ENCODE measurements around the gene DCAF8L2. TPM values are rescaled to one million over a fixed set of nuclear protein-coding genes. Genes with fewer than 3 reads are reported as not detected.
"Not testable (repeated sequence)": the region's sequence is repeated elsewhere in the genome, so short reads cannot be mapped to it uniquely, and the experiment has no call there.

The DCAF8L2 gene
- total RNA-seq, 1 experiment from 2014 or later: 9.0 TPM

DNA sequence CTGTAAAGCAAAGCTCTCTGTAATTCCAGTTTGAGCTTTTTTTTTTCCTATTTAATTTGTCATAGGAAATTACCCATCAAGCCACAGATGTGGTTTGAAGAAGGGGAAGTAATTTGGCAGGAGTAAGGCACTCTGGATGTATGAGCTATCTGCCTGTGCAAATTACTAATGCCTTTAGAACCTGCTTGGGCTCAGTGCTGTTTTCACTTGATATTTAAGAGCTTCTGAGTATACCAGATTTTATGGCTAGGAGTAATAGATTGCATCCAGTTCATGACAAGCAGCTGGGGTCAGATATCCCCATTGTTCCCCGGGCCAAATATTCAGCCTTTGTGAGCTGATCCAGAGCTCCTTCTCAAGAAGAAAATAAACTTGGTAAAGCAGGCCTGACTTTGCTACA, 89.1 kb downstream of the DCAF8L2 start:
- DNase-seq (ENCODE audit: low spot score): no peak

DNA sequence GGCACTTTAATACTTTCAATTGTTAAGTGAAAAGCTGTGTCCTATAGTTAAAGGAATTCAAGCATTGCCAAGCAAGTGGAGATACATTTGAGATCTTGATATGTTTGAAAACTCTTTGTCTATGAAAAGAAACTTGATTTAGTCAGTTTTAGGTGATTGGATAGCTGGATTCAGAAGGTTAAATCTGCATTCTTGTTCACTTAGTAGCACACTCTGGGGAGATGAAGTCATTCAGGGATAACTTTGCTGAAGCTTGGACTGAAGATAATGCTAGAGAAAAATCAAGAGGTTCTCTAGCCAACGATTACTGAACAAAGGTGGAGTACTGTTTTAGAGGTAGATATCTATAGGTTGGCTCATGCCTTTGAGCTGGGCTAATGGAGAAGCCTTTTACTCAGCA, 90.6 kb downstream of the DCAF8L2 start:
- DNase-seq (ENCODE audit: low spot score): no peak

DNA sequence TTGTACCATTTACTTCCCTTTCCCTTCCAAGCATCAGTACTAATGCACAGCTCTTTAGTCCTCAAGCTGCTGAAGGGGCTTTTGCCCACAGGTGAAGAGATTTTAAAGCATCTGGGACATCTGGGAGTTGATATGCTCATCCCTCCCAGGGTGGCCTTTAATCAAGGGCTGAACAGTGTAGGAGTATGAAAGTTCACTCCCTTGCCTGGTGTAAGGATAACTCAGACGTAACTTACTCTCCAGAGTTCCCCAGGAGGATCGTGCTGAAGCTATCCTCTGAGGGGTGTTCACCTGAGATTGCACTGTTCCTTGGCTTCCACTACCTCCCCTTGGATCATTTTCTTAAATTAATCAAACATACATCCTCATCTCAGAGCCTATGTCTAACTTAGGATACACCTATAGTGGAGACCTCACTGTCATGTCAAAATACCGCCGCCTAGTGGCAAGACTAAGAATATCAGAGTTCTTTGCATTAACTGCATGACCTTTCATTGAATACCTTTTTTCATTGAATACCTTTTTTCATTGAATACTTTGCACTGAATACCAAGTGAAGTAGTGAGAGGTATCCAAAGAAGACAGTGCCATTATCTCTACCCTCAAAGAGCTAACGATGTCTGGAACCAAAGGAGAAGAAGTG, 93.5 kb downstream of the DCAF8L2 start:
- DNase-seq (ENCODE audit: low spot score): peak; percentile 15

DNA sequence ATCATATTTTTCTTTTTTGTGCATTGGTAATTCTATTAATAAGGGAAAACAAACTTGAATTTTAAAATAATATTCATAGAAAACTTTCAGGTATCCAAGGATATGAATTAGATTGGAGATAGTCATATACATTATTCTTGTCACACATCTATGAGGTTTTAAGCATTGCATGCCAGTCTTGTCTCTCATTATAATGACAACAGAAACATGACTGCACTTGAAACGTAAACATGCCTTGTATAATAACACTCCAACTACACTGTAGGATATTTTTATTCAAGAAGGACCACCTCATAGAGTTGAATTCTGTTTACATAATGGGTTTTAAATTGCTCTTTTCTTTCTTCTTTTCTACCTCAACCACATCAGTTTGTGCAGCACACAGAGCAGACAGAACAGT, 104.5 kb downstream of the DCAF8L2 start:
- DNase-seq (ENCODE audit: low spot score): no peak

DNA sequence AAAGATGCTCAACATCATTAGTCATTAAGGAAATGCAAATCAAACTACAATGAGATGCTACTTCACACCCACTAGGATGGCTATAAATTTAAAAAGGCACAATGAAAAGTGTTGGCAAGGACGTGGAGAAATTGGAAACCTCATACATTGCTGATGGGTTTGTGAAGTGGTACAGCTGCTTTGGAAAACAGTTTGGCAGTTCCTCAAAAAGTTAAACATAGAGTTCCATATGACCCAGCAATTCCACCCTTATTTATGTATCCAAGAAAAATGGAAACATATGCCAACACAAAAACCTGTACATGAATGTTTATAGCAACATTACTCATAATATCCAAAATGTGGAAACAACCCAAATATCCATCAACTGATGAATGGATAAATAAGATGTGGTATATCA, 116.4 kb downstream of the DCAF8L2 start:
- DNase-seq (ENCODE audit: low spot score): no peak

DNA sequence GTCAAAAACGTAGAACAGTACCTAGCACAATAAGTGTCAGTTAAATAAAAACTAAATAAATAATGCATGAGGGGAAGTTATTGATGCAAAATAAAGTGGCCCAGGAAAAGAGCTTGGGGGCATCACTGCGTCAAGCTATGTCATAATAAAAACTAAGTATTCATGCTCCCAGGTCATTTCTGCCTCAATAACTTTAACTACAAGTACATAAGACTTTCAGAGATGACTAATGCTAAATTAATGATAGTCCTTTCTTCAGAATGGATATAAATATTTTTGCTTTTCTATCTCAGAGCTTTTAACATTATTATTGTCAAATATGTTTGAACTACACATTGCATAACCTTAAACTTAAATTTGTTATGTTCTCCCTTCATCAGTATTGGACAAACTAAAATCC, 125.5 kb downstream of the DCAF8L2 start:
- DNase-seq (ENCODE audit: low spot score): no peak

DNA sequence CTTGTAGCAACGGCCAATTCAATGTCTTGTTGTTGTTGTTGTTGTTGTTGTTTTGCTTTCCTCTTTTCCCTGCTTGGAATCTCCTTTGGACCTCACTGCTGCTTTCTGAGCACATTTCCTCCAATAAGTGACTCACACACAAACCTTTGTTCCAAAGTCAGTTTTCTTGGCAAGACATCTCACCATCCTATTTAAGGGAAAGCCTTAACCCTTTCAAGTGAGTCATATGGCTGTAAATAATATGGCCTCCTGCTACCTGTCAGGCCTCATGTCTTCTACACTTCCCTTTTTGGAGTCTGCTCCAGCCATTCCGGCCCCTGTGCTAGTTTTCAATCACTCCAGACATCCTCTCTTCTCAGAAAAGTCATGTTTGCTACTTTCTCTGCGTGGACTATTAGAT, 138.1 kb downstream of the DCAF8L2 start:
- DNase-seq (ENCODE audit: low spot score): peak; percentile 10

DNA sequence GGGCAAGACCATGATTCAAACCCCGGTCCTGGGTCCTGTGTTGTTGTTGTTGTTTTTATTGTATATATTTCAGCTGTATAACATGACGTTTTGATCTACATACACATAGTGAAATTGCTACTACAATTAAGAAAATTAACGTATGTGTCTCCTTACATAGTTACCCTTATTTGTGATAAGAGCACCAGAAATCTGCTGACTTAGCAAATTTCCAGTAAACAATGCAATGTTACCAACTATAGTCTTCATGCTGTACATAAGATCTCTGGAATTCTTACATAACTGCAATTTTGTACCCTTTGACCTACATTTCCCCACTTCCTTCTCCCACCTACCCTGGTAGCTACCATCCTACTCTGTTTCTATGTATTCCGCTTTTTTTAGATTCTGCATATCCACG, 141.8 kb downstream of the DCAF8L2 start:
- no peak for DNase-seq (ENCODE audit: low spot score)

DNA sequence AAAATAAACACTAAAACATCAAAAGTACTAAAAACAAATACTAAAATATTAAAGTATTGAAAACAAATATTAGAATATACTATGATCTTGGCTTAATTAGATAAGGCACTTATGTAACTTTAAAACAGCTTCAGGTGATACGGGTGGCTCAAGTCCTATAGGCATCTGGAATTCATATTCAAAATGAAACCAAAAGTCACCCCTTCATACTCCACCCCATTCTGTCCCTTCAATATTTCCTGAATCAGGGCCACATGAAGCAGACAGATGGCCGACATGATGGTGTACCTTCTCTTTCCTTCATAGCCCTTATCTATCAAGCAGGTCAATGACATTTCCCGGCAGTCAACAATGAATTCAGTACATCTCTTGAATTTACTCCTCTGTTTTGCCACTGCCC, 145.8 kb downstream of the DCAF8L2 start:
- DNase-seq (ENCODE audit: low spot score): no peak

DNA sequence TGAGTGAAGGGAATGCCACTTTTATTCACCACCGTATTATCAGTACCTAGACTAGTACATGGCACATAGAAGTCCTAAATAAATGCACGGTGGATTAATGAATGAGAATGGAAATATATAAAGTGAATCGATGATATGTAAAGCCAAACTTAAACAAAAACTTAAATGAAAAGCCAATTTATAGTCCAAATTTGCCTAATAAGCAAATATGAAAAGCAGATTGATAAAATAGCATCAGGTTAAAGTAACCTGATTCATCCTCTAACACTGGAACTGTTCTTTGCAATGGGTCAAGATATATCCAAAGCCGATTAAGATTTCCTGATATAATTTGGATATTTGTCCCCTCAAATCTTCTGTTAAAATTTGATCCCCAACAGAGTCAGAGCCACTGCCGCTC, 150.8 kb downstream of the DCAF8L2 start:
- no peak for DNase-seq (ENCODE audit: low spot score)

DNA sequence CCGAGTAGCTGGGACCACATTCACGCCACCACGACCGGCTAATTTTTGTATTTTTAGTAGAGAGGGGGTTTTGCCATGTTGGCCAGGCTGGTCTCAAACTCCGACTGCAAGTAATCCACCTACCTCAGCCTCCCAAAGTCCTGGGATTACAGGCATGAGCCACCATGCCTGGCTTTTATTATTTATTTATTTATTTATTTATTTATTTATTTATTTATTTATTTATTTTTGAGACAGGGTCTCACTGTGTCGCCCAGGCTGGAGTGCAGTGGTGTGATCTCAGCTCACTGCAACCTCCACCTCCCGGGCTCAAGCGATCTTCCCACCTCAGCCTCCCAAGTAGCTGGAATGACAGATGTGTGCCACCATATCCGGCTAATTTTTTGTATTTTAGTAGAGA, 153.4 kb downstream of the DCAF8L2 start:
- not testable (repeated sequence) for DNase-seq (ENCODE audit: low spot score)

DNA sequence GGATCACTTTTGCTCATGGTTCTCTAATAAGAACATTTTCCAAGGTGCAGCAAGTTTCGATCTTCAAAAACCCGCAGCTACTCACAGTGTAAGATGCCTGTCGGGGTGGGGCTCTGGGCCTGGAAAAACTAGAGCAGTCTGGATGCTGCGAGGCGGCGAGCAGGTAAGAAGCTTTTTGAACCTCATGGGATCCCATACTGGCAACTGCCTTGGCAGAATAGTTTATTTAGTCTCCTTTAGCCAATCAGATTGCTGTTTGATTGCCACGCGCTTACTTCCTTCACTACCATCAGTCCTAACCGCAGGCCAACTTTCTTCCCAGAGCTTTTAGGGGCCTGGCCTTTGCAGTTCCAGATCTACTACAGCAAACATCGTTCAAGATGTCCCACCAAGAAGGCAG, 156.4 kb downstream of the DCAF8L2 start:
- peak; percentile 68 for DNase-seq (ENCODE audit: low spot score)

DNA sequence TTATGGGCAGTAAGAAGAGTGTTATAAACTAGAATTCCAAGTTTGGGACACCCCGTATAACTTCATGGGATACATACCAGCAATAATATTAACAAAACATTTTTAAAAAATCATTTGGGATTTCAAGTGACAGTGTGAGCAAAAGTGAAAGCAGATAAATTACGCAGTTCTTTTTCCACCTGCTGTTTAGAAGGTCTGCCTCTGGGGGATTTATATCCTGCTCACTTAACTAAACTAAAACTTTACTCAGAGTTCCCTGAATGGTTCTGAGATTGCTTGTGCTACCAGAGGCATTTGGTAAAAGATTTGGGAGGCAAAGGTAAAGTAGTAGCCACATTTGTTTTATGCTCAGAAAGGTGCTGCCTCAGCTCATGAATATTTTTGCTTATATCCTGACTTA, 160.2 kb downstream of the DCAF8L2 start:
- DNase-seq (ENCODE audit: low spot score): not testable (repeated sequence)

DNA sequence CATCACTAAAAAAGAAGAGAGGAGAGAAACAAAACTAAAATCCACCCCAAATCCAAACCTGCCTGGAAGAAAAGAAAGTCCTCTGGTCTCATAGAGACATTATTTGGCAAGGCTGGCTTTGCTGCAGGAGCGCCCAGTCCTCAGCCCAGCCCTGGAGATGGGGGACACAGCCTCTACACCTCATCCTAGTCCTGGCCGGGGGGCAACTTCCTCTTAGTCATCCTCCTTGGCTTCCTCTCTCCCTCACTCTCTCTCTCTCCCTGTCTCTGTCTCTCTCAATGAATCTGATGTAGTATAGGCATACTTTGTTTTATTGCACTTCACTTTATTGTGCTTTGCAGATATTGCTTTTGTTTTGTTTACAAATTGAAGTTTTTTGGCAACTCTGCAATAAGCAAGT, 161.8 kb downstream of the DCAF8L2 start:
- DNase-seq (ENCODE audit: low spot score): no peak

DNA sequence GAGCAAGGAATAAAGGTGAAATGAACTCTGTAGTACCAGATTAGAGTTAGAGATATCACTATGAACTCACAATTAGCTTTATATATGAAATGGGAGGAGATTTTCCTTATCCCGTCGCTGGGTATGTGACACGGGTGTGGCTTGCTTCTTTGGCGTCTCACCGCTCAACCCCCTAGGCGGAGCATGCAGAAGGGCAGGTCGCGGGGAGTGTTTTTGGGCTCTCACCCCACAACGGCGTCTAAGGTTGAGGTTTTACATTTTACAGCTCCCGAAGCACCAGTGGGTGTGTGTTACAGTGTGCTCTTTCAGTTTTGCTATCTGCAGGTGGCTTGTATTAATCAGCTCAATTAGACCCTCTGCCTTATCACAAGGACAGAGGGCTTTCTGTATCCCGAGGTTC, 175.6 kb downstream of the DCAF8L2 start:
- no peak for DNase-seq (ENCODE audit: low spot score)

DNA sequence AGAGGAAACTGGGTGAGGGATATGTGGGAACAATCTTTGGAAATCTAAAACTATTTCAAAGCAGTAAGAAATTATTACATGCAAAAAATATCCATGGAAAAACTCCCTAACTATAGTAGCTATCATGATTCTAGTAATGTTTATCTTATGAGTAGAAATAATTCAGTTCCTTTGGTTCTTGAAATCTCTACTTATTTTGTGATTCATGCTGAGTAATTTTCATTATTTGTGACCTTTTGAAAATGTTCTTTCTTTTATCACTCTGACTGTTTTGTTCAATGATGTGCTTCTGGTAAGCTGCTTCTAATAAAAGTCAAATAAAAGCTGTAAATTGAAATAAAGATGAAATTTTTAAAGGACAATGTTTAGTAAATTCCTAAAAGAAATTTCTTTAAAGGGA, 177.2 kb downstream of the DCAF8L2 start:
- no peak for DNase-seq (ENCODE audit: low spot score)

DNA sequence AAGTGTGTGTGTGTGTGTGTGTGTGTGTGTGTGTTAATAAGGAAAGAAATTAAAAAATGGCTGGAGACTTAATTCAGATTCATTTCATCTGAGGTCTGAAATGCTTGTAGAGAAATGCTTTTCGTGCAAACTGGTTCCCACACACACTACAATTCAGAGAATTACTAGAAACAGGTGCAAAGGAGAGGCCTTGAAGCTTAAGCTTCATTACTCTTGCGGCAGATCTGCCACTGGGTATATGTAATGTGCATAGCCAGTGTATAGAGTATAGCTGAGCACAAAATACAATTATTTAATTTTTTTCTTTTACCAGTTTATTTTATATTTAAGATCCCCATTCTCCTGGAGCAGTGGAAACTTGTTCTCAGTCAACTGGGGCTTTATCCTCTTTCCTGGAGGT, 185.8 kb downstream of the DCAF8L2 start:
- DNase-seq (ENCODE audit: low spot score): no peak

DNA sequence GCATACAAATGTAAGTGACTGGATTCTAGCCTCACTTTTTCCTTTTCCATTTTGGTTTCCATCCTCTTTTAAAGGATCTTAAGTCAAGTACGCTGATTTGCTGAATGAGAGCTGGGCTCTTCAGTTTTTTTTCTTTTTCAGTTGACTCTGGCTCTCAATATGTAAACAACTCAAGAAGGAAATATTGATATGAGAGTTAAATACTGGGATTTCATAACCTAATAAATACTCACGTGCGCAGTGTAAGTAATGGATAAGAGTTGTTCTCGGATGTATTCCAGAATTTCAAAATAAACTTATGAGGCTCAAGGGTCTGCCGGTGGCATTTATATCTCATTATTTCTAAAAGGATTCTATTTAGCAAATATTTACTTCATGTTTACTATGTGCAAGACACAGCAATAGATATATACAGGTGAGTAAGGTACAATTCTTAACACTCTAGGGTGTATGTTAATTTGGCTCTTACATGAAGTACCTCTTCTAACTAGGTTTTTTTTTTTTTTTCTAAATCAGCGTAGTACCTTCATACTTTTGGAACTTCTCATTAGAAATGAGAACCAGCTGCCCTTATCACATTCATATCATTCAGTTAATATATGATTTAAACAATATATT, 206.6 kb downstream of the DCAF8L2 start:
- no peak for DNase-seq (ENCODE audit: low spot score)

DNA sequence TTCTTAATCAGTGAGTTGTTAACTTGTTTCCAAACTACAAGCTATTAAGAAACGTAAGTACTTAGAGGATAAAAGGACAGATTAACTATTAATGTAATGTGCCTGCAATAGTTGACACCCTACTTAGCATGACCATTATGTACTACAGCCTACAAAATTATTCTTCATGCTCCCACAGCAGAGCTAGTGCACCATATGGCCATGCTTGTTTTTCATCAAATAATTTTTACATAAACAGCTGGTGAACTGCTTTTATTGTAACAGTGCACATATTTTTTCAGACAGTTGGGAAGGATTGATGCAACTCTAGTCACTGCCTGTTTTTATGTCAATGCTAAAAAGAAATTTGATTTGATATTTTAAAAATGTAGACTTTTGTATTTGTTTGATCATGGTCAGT, 207.4 kb downstream of the DCAF8L2 start:
- DNase-seq (ENCODE audit: low spot score): no peak

Other genes starting within 250 kb of the DCAF8L2 start
- gene PPP4R3C, start 127.0 kb upstream of the DCAF8L2 start, total RNA-seq (2014; rRNA removed; shearing (Covaris generic)): 0.04 and 0.06 TPM in 2 replicates
- not detected in 2 replicates for gene MAGEB10, start 217.6 kb downstream of the DCAF8L2 start, total RNA-seq (2014; rRNA removed; shearing (Covaris generic))